ENCODE measurements around the gene TPTE2. TPM values are rescaled to one million over a fixed set of nuclear protein-coding genes. Genes with fewer than 3 reads are reported as not detected.
"Not testable (repeated sequence)": the region's sequence is repeated elsewhere in the genome, so short reads cannot be mapped to it uniquely, and the experiment has no call there.

The TPTE2 gene
- polyA plus RNA-seq, 1 donor (not counting 4 experiments of a cell fraction or from before 2014, with no cell fraction given): not detected

GRCh38 chr13:19549245-19549644 is 12.1 kb downstream of the TPTE2 start:
- H2AFZ ChIP-seq (ENCODE audit: control insufficient read depth, low read length); FAIRE-seq; H3K27ac ChIP-seq (ENCODE audit: control insufficient read depth, insufficient read depth, low read length); DNase-seq (ENCODE audit: low read depth, low spot score); H4K20me1 ChIP-seq (ENCODE audit: control insufficient read depth, extremely low read depth, insufficient read depth, low read length); dilution Hi-C loops (cut with MboI; ENCODE audit: extremely low pct_ligation_motif_present, low sequenced_read_pairs); H3K4me3 ChIP-seq (ENCODE audit: control insufficient read depth in 2 of 3, extremely low read depth in 1 of 3, insufficient read depth in 2 of 3, low read depth in 1 of 3, low read length in 3 of 3); H3K9ac ChIP-seq (ENCODE audit: control insufficient read depth, extremely low read depth, insufficient read depth, low read length); H3K79me2 ChIP-seq (ENCODE audit: control insufficient read depth, insufficient read depth, low read length); H3K36me3 ChIP-seq (ENCODE audit: control insufficient read depth in 2 of 2, extremely low read depth in 1 of 2, insufficient read depth in 2 of 2, low read length in 2 of 2); H3K9me3 ChIP-seq (ENCODE audit: control insufficient read depth, low read depth, low read length); H3K27me3 ChIP-seq (ENCODE audit: control insufficient read depth, extremely low read depth, insufficient read depth, low read length); H3K9me1 ChIP-seq (ENCODE audit: control insufficient read depth, extremely low read depth, insufficient read depth, low read length); H3K4me2 ChIP-seq (ENCODE audit: control insufficient read depth, extremely low read depth, insufficient read depth, low read depth, low read length); H3K4me1 ChIP-seq (ENCODE audit: control insufficient read depth, extremely low read depth, insufficient read depth, low read length): not testable (repeated sequence)

- H3K9me3 ChIP-seq (ENCODE audit: control insufficient read depth, low read depth, low read length); H3K9me1 ChIP-seq (ENCODE audit: control insufficient read depth, extremely low read depth, insufficient read depth, low read length); H3K4me1 ChIP-seq (ENCODE audit: control insufficient read depth, extremely low read depth, insufficient read depth, low read length); H3K36me3 ChIP-seq (ENCODE audit: control insufficient read depth in 2 of 2, extremely low read depth in 1 of 2, insufficient read depth in 2 of 2, low read length in 2 of 2); FAIRE-seq; H2AFZ ChIP-seq (ENCODE audit: control insufficient read depth, low read length); H3K4me2 ChIP-seq (ENCODE audit: control insufficient read depth, extremely low read depth, insufficient read depth, low read depth, low read length); H3K9ac ChIP-seq (ENCODE audit: control insufficient read depth, extremely low read depth, insufficient read depth, low read length); DNase-seq (ENCODE audit: low read depth, low spot score); H3K4me3 ChIP-seq (ENCODE audit: control insufficient read depth in 2 of 3, extremely low read depth in 1 of 3, insufficient read depth in 2 of 3, low read depth in 1 of 3, low read length in 3 of 3); H4K20me1 ChIP-seq (ENCODE audit: control insufficient read depth, extremely low read depth, insufficient read depth, low read length); H3K79me2 ChIP-seq (ENCODE audit: control insufficient read depth, insufficient read depth, low read length); dilution Hi-C loops (cut with MboI; ENCODE audit: extremely low pct_ligation_motif_present, low sequenced_read_pairs); H3K27ac ChIP-seq (ENCODE audit: control insufficient read depth, insufficient read depth, low read length); H3K27me3 ChIP-seq (ENCODE audit: control insufficient read depth, extremely low read depth, insufficient read depth, low read length): not testable (repeated sequence)
Observed at GRCh38 chr13:19525634-19526033, 35.7 kb downstream of the TPTE2 start.

GRCh38 chr13:19519049-19519448 is 42.3 kb downstream of the TPTE2 start:
- no peaks in the 10 kb centered on the region for H4K20me1 ChIP-seq (ENCODE audit: control insufficient read depth, extremely low read depth, insufficient read depth, low read length)
- H3K9ac ChIP-seq (ENCODE audit: control insufficient read depth, extremely low read depth, insufficient read depth, low read length): no peak overlapping the region
- H3K27ac ChIP-seq (ENCODE audit: control insufficient read depth, insufficient read depth, low read length): no peak overlapping the region
- H2AFZ ChIP-seq (ENCODE audit: control insufficient read depth, low read length): no peak overlapping the region
- H3K79me2 ChIP-seq (ENCODE audit: control insufficient read depth, insufficient read depth, low read length): no peaks in the 10 kb centered on the region
- DNase-seq (ENCODE audit: low read depth, low spot score): no peak
- FAIRE-seq: no peak
- no peaks in the 10 kb centered on the region for H3K4me1 ChIP-seq (ENCODE audit: control insufficient read depth, extremely low read depth, insufficient read depth, low read length)
- no peaks in the 10 kb centered on the region for H3K27me3 ChIP-seq (ENCODE audit: control insufficient read depth, extremely low read depth, insufficient read depth, low read length)
- H3K36me3 ChIP-seq (ENCODE audit: control insufficient read depth in 2 of 2, extremely low read depth in 1 of 2, insufficient read depth in 2 of 2, low read length in 2 of 2): no peaks in the 10 kb centered on the region
- TF ChIP-seq, protein P1, sequence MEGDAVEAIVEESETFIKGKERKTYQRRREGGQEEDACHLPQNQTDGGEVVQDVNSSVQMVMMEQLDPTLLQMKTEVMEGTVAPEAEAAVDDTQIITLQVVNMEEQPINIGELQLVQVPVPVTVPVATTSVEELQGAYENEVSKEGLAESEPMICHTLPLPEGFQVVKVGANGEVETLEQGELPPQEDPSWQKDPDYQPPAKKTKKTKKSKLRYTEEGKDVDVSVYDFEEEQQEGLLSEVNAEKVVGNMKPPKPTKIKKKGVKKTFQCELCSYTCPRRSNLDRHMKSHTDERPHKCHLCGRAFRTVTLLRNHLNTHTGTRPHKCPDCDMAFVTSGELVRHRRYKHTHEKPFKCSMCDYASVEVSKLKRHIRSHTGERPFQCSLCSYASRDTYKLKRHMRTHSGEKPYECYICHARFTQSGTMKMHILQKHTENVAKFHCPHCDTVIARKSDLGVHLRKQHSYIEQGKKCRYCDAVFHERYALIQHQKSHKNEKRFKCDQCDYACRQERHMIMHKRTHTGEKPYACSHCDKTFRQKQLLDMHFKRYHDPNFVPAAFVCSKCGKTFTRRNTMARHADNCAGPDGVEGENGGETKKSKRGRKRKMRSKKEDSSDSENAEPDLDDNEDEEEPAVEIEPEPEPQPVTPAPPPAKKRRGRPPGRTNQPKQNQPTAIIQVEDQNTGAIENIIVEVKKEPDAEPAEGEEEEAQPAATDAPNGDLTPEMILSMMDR (optimal IDR thresholded peaks at IDR 0.05 in 1 of 3, IDR thresholded peaks at IDR 0.05 in 1 of 3, conservative IDR thresholded peaks at IDR 0.05 in 1 of 3; ENCODE audit: extremely low read depth in 1 of 3, insufficient read depth in 2 of 3, low read length in 3 of 3): no peak
- no peak for TF ChIP-seq EZH2 (IDR thresholded peaks at IDR 0.05; ENCODE audit: low read length)
- dilution Hi-C loops (cut with MboI; ENCODE audit: extremely low pct_ligation_motif_present, low sequenced_read_pairs): no loop called here
- no peaks in the 10 kb centered on the region for H3K9me3 ChIP-seq (ENCODE audit: control insufficient read depth, low read depth, low read length)
- H3K4me3 ChIP-seq (ENCODE audit: control insufficient read depth in 2 of 3, extremely low read depth in 1 of 3, insufficient read depth in 2 of 3, low read depth in 1 of 3, low read length in 3 of 3): no peak overlapping the region
- no peak overlapping the region for H3K4me2 ChIP-seq (ENCODE audit: control insufficient read depth, extremely low read depth, insufficient read depth, low read depth, low read length)
- H3K9me1 ChIP-seq (ENCODE audit: control insufficient read depth, extremely low read depth, insufficient read depth, low read length): no peaks in the 10 kb centered on the region

- H3K36me3 ChIP-seq (ENCODE audit: control insufficient read depth in 2 of 2, extremely low read depth in 1 of 2, insufficient read depth in 2 of 2, low read length in 2 of 2); H3K9me1 ChIP-seq (ENCODE audit: control insufficient read depth, extremely low read depth, insufficient read depth, low read length); H3K9ac ChIP-seq (ENCODE audit: control insufficient read depth, extremely low read depth, insufficient read depth, low read length); H2AFZ ChIP-seq (ENCODE audit: control insufficient read depth, low read length); dilution Hi-C loops (cut with MboI; ENCODE audit: extremely low pct_ligation_motif_present, low sequenced_read_pairs); H3K27me3 ChIP-seq (ENCODE audit: control insufficient read depth, extremely low read depth, insufficient read depth, low read length); H3K27ac ChIP-seq (ENCODE audit: control insufficient read depth, insufficient read depth, low read length); H3K9me3 ChIP-seq (ENCODE audit: control insufficient read depth, low read depth, low read length); H3K4me2 ChIP-seq (ENCODE audit: control insufficient read depth, extremely low read depth, insufficient read depth, low read depth, low read length); H3K79me2 ChIP-seq (ENCODE audit: control insufficient read depth, insufficient read depth, low read length); H4K20me1 ChIP-seq (ENCODE audit: control insufficient read depth, extremely low read depth, insufficient read depth, low read length); FAIRE-seq; H3K4me1 ChIP-seq (ENCODE audit: control insufficient read depth, extremely low read depth, insufficient read depth, low read length); H3K4me3 ChIP-seq (ENCODE audit: control insufficient read depth in 2 of 3, extremely low read depth in 1 of 3, insufficient read depth in 2 of 3, low read depth in 1 of 3, low read length in 3 of 3); DNase-seq (ENCODE audit: low read depth, low spot score): not testable (repeated sequence)
Observed at GRCh38 chr13:19507623-19508022, 53.7 kb downstream of the TPTE2 start.

Measured in keratinocyte (primary cell).